H9 (cell line): Measurements from ENCODE around the gene SLC35B4. TPM values are rescaled to one million over a fixed set of nuclear protein-coding genes. Genes with fewer than 3 reads are reported as not detected.

Source experiments
- DNase-seq: peaks from one replicate; pipeline ENCODE4 v3.0.0-alpha.2; 2017
- H2AFZ ChIP-seq: one replicate; pipeline ENCODE4 v1.6.1; 2013; ENCODE audit warnings: mild to moderate bottlenecking, low read length, control low read depth, moderate library complexity
- H2AK5ac ChIP-seq: 2 replicates; pipeline ENCODE4 v1.6.1; 2013; ENCODE audit warnings: low read length, control low read depth, mixed read lengths; ENCODE audit not compliant: insufficient read length
- H2BK120ac ChIP-seq: one replicate; pipeline ENCODE4 v1.6.1; 2013; ENCODE audit warnings: low read depth, mild to moderate bottlenecking, low read length, control low read depth, inconsistent platforms; ENCODE audit not compliant: poor library complexity, severe bottlenecking
- H2BK12ac ChIP-seq: 2 replicates; pipeline ENCODE4 v1.6.1; 2013; ENCODE audit warnings: low read length, control low read depth, mixed read lengths, low read depth; ENCODE audit not compliant: insufficient read length
- H2BK15ac ChIP-seq: 2 replicates; pipeline ENCODE4 v1.6.1; 2013; ENCODE audit warnings: low read depth, low read length, control low read depth
- H2BK20ac ChIP-seq: one replicate; pipeline ENCODE4 v1.6.1; 2013; ENCODE audit warnings: low read depth, mild to moderate bottlenecking, low read length, control low read depth, inconsistent platforms; ENCODE audit not compliant: poor library complexity, severe bottlenecking
- H2BK5ac ChIP-seq: 2 replicates; pipeline ENCODE4 v1.6.1; 2013; ENCODE audit warnings: low read length, control low read depth, mixed read lengths; ENCODE audit not compliant: insufficient read length
- H3K14ac ChIP-seq: 2 replicates; pipeline ENCODE4 v1.6.1; 2013; ENCODE audit warnings: low read length, control low read depth; ENCODE audit not compliant: insufficient read depth
- H3K18ac ChIP-seq: 2 replicates; pipeline ENCODE4 v1.6.1; 2013; ENCODE audit warnings: low read depth, mild to moderate bottlenecking, mixed read lengths, low read length, control low read depth; ENCODE audit not compliant: insufficient read length
- H3K23ac ChIP-seq: 2 replicates; pipeline ENCODE4 v1.6.1; 2013; ENCODE audit warnings: low read length, control low read depth, mixed read lengths, low read depth; ENCODE audit not compliant: insufficient read length
- H3K23me2 ChIP-seq: 2 replicates; pipeline ENCODE4 v1.6.1; 2013; ENCODE audit warnings: low read depth, mild to moderate bottlenecking, mixed read lengths, low read length, control low read depth; ENCODE audit not compliant: insufficient read length, poor library complexity, severe bottlenecking
- H3K27ac ChIP-seq: 2 replicates; pipeline ENCODE4 v1.5.1; 2013; ENCODE audit warnings: low read length, control low read depth, mixed read lengths, low read depth; ENCODE audit not compliant: insufficient read length
- H3K27me3 ChIP-seq: 2 replicates; pipeline ENCODE4 v1.6.1; 2013; ENCODE audit warnings: low read length, control low read depth, inconsistent platforms; ENCODE audit not compliant: insufficient read depth
- H3K4ac ChIP-seq: 2 replicates; pipeline ENCODE4 v1.6.1; 2013; ENCODE audit warnings: low read depth, mild to moderate bottlenecking, control low read depth, inconsistent platforms, low read length, moderate library complexity
- H3K4me1 ChIP-seq: 2 replicates; pipeline ENCODE4 v1.6.1; 2013; ENCODE audit warnings: low read length, control low read depth, inconsistent platforms; ENCODE audit not compliant: insufficient read depth
- H3K4me2 ChIP-seq: 2 replicates; pipeline ENCODE4 v1.6.1; 2013; ENCODE audit warnings: low read length, control low read depth, mixed read lengths; ENCODE audit not compliant: insufficient read length, insufficient read depth
- H3K56ac ChIP-seq: 2 replicates; pipeline ENCODE4 v1.6.1; 2013; ENCODE audit warnings: low read depth, mild to moderate bottlenecking, mixed read lengths, low read length, control low read depth; ENCODE audit not compliant: insufficient read length
- H3K79me1 ChIP-seq: 2 replicates; pipeline ENCODE4 v1.6.1; 2013; ENCODE audit warnings: low read depth, mild to moderate bottlenecking, moderate library complexity, low read length, control low read depth, inconsistent platforms; ENCODE audit not compliant: insufficient read depth, poor library complexity, severe bottlenecking
- H3K79me2 ChIP-seq: 2 replicates; pipeline ENCODE4 v1.6.1; 2013; ENCODE audit warnings: low read length, control low read depth, inconsistent platforms; ENCODE audit not compliant: insufficient read depth
- H3K9ac ChIP-seq: 2 replicates; pipeline ENCODE4 v1.6.1; 2013; ENCODE audit warnings: low read length, control low read depth, mixed read lengths; ENCODE audit not compliant: insufficient read length; ENCODE audit errors: extremely low read depth
- H3K9me3 ChIP-seq: one replicate; pipeline ENCODE4 v1.6.1; 2013; ENCODE audit warnings: low read depth, low read length, inconsistent platforms; ENCODE audit not compliant: control insufficient read depth
- H3T11ph ChIP-seq: one replicate; pipeline ENCODE4 v1.6.1; 2013; ENCODE audit warnings: mild to moderate bottlenecking, low read length, control low read depth, inconsistent platforms
- H4K20me1 ChIP-seq: one replicate; pipeline ENCODE4 v1.6.1; 2013; ENCODE audit not compliant: control insufficient read depth, insufficient read length, insufficient read depth
- H4K5ac ChIP-seq: 2 replicates; pipeline ENCODE4 v1.6.1; 2013; ENCODE audit warnings: low read depth, mild to moderate bottlenecking, mixed read lengths, low read length, control low read depth; ENCODE audit not compliant: insufficient read length
- H4K8ac ChIP-seq: replicated peaks from 2 replicates; pipeline ENCODE4 v1.6.1; 2013; ENCODE audit warnings: low read length, control low read depth, mixed read lengths, low read depth; ENCODE audit not compliant: insufficient read length
- H4K91ac ChIP-seq: 2 replicates; pipeline ENCODE4 v1.6.1; 2013; ENCODE audit warnings: low read depth, mild to moderate bottlenecking, moderate library complexity, mixed read lengths, low read length, control low read depth; ENCODE audit not compliant: insufficient read length
- H3K27ac Mint-ChIP-seq, 3 experiments: 2 replicates in 2 of 3; 3 replicates in 1 of 3; pipeline ENCODE4 v1.8.0; 2020 to 2021; ENCODE audit warnings: mixed read lengths in 3 of 3, mild to moderate bottlenecking in 1 of 3, moderate library complexity in 1 of 3
- H3K27me3 Mint-ChIP-seq: 2 replicates; pipeline ENCODE4 v1.8.0; 2021; ENCODE audit warnings: low read depth, mild to moderate bottlenecking, moderate library complexity, mixed read lengths
- H3K36me3 Mint-ChIP-seq, 3 experiments: 2 replicates in 2 of 3; 3 replicates in 1 of 3; pipeline ENCODE4 v1.8.0; 2020 to 2021; ENCODE audit warnings: low read depth in 3 of 3, mixed read lengths in 3 of 3; ENCODE audit not compliant: insufficient read depth in 1 of 3
- H3K4me1 Mint-ChIP-seq, 2 experiments: 2 replicates each; pipeline ENCODE4 v1.8.0; 2020; ENCODE audit warnings: mixed read lengths in 2 of 2
- H3K4me3 Mint-ChIP-seq, 2 experiments: 2 replicates in 1 of 2; 3 replicates in 1 of 2; pipeline ENCODE4 v1.8.0; 2020 to 2021; ENCODE audit warnings: mild to moderate bottlenecking in 2 of 2, mixed read lengths in 2 of 2, moderate library complexity in 1 of 2
- H3K9me3 Mint-ChIP-seq, 2 experiments: 2 replicates in 1 of 2; 3 replicates in 1 of 2; pipeline ENCODE4 v1.8.0; 2020; ENCODE audit warnings: mild to moderate bottlenecking in 2 of 2, mixed read lengths in 2 of 2, moderate library complexity in 1 of 2
- CTCF ChIP-seq: fragments of 200-600 bp; sonication (generic); conservative IDR thresholded peaks from 3 replicates; pipeline ENCODE4 v1.8.0; 2021; ENCODE audit warnings: antibody characterized with exemption, mild to moderate bottlenecking
- WGBS: extraction: QIAGEN DNeasy Blood & Tissue Kit; methylation state at CpG from one replicate; pipeline ENCODE4 v1.1.7; 2013; ENCODE audit warnings: missing lambda C conversion rate, low lambda C conversion rate, mixed read lengths; ENCODE audit not compliant: insufficient read length; ENCODE audit errors: extremely low coverage; 5-methylcytosine and 5-hydroxymethylcytosine counted together
- total RNA-seq: library from RNA; stranded (reverse); gene quantifications from 2 replicates; pipeline ENCODE4 v1.2.1, GENCODE V29; 2021

The SLC35B4 gene
- total RNA-seq, 1 experiment from 2014 or later, result 33.4 TPM

GRCh38 chr7:134327896-134328295, 11.2 kb upstream of the SLC35B4 start:
- Histone ChIP-seq H2BK20ac (no peak overlapping the region), H3K79me2 (no peaks in the 10 kb centered on the region; the same call in 1 of the 2 replicates), H3K18ac (no peak overlapping the region), H3T11ph (no peak overlapping the region), H3K9me3 (no peaks in the 10 kb centered on the region), H2BK15ac (no peak overlapping the region), H3K79me1 (no peaks in the 10 kb centered on the region), H2AFZ (no peak overlapping the region), H4K8ac (no peak overlapping the region), H3K23ac (no peak overlapping the region), H2AK5ac (no peak overlapping the region), H3K9ac (no peak overlapping the region), H3K27me3 (no peaks in the 10 kb centered on the region), H3K14ac (no peak overlapping the region), H3K4me2 (no peak overlapping the region), H2BK5ac (no peak overlapping the region), H3K56ac (no peak overlapping the region), H2BK120ac (no peak overlapping the region), H2BK12ac (no peak overlapping the region), H4K5ac (no peak overlapping the region), H3K4ac (no peak overlapping the region), H4K91ac (no peak overlapping the region), H3K4me1 (no peaks in the 10 kb centered on the region), H3K23me2 (no peaks in the 10 kb centered on the region), H4K20me1 (no peaks in the 10 kb centered on the region), H3K27ac (no peak overlapping the region)
- no peaks in the 10 kb centered on the region for H3K4me1 Mint-ChIP-seq
- no peak overlapping the region for H3K4me3 Mint-ChIP-seq
- H3K9me3 Mint-ChIP-seq, result no peaks in the 10 kb centered on the region
- peaks cover 4% of the 10 kb centered on the region for H3K27me3 Mint-ChIP-seq
- no peak overlapping the region for H3K27ac Mint-ChIP-seq
- TF ChIP-seq CTCF, result peak; percentile 76
- peak; percentile 79 for DNase-seq
- H3K36me3 Mint-ChIP-seq, result no peaks in the 10 kb centered on the region
- WGBS, result no CpG with 5 or more reads among the region's 7 CpGs
